Sigmoid colon (tissue), 4 donors: ENCODE data around the gene IGLON5.

Experiments
- CTCF ChIP-seq, 4 experiments: fragments of 450-650 bp in 3 of 4; fragments of 200-600 bp in 1 of 4; IDR thresholded peaks; one replicate each; pipeline ENCODE4 v1.5.1; 2016 to 2019; ENCODE audit warnings: antibody characterized with exemption in 4 of 4, mild to moderate bottlenecking in 3 of 4, moderate library complexity in 2 of 4
- EP300 ChIP-seq, 4 donors: sonication (generic); formaldehyde crosslinking; IDR thresholded peaks; one replicate each; pipeline ENCODE4 v1.6.1; 2017; ENCODE audit warnings: antibody characterized with exemption in 4 of 4
- POLR2AphosphoS5 ChIP-seq, 4 donors: sonication (generic); formaldehyde crosslinking; IDR thresholded peaks; one replicate each; pipeline ENCODE4 v1.6.1; 2017; ENCODE audit warnings: antibody characterized with exemption in 4 of 4

DNA sequence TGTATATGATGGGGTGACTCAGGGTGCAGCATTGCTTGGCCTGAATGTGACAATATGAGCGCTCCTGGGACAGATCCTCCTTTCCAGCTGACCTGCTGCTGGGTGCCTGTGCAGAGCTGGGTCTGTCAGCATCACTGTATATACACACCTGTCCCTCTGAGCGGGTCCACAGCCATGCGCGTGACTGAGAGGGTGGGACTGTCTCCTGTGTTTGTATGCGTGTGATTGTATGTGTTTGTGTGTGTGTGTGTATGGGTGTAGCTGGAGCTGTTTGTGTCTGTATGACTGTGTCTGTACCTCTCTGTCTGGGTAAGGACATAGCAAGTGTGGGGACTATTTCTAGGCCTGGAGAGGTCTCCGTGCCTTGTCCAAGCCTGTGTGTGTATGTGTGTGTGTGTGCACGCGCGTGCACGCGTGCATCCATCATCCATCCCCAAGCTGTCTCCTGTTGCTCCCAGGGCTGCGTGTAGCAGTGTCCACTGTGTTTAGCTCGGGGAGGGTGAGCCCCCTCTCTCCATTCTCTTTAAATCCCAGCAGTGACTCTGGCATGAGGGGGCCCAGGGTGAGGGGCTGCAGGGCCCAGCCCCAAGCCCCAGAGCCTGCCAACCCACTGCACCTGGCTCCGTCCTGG is 8.3 kb downstream of the IGLON5 start:
- no peak for TF ChIP-seq CTCF (IDR thresholded peaks at IDR 0.05)
- TF ChIP-seq EP300 (IDR thresholded peaks at IDR 0.05) = no peak
- no peak for TF ChIP-seq POLR2AphosphoS5 (IDR thresholded peaks at IDR 0.05)
